ENCODE results near the gene GPR132.

GRCh38 chr14:105091054-105091516 is 25.9 kb upstream of the GPR132 start:
- TF ChIP-seq CTCF (CRISPR knock-in tag; IDR thresholded peaks at IDR 0.05) = no peak
- no peak for TF ChIP-seq ZSCAN5A (CRISPR knock-in tag; IDR thresholded peaks at IDR 0.05; ENCODE audit: borderline replicate concordance)
- TF ChIP-seq RFXAP (CRISPR knock-in tag; IDR thresholded peaks at IDR 0.05; ENCODE audit: borderline replicate concordance) = no peak
- TF ChIP-seq ZNF274 (CRISPR knock-in tag; IDR thresholded peaks at IDR 0.05) = no peak
- TF ChIP-seq USF2 (IDR thresholded peaks at IDR 0.05; ENCODE audit: low read depth, low read length) = no peak
- no peak for TF ChIP-seq USF2 (CRISPR knock-in tag; IDR thresholded peaks at IDR 0.05; ENCODE audit: borderline replicate concordance)
- no peak for TF ChIP-seq JUND (CRISPR knock-in tag; IDR thresholded peaks at IDR 0.05)
- TF ChIP-seq ZEB1 (IDR thresholded peaks at IDR 0.05; ENCODE audit: insufficient replicate concordance, low read depth) = no peak
- no peak for TF ChIP-seq GTF2F1 (IDR thresholded peaks at IDR 0.05; ENCODE audit: low read length)
- 0 out of 2 replicates have a peak, but pooled peaks have one; percentile 1 for TF ChIP-seq MAX (IDR thresholded peaks at IDR 0.05)
- TF ChIP-seq ZNF589 (CRISPR knock-in tag; conservative IDR thresholded peaks at IDR 0.05) = no peak
- no peak for TF ChIP-seq CREB3 (CRISPR knock-in tag; IDR thresholded peaks at IDR 0.05)
- TF ChIP-seq PLRG1 (conservative IDR thresholded peaks at IDR 0.05) = no peak
- TF ChIP-seq U2AF2 (IDR thresholded peaks at IDR 0.05; ENCODE audit: low read depth, low read length) = no peak
- no peak for TF ChIP-seq ARNTL (CRISPR knock-in tag; IDR thresholded peaks at IDR 0.05)

Measured in HepG2 (cell line).